Type B pancreatic cell (in vitro differentiated cells): ENCODE results near the gene SNX25. TPM values are rescaled to one million over a fixed set of nuclear protein-coding genes. Genes with fewer than 3 reads are reported as not detected.
"Not testable (repeated sequence)": the region's sequence is repeated elsewhere in the genome, so short reads cannot be mapped to it uniquely, and the experiment has no call there.

ENCODE experiments used
- DNase-seq: peaks from one replicate; pipeline ENCODE4 v3.0.0; 2021; ENCODE audit warnings: mixed read lengths; ENCODE audit not compliant: unreplicated experiment; ENCODE audit errors: extremely low spot score
- H3K27ac Mint-ChIP-seq: 2 replicates; pipeline ENCODE4 v1.8.0; 2021; ENCODE audit warnings: mild to moderate bottlenecking, mixed read lengths
- H3K27me3 Mint-ChIP-seq: 2 replicates; pipeline ENCODE4 v1.8.0; 2021; ENCODE audit warnings: mixed read lengths
- H3K36me3 Mint-ChIP-seq: 2 replicates; pipeline ENCODE4 v1.8.0; 2021; ENCODE audit warnings: mixed read lengths
- H3K4me1 Mint-ChIP-seq: one replicate; pipeline ENCODE4 v1.8.0; 2021; ENCODE audit warnings: mixed read lengths; ENCODE audit not compliant: unreplicated experiment
- H3K4me3 Mint-ChIP-seq: 2 replicates; pipeline ENCODE4 v1.8.0; 2021; ENCODE audit warnings: mild to moderate bottlenecking, mixed read lengths
- H3K9me3 Mint-ChIP-seq: 2 replicates; pipeline ENCODE4 v1.8.0; 2021; ENCODE audit warnings: mixed read lengths
- CTCF ChIP-seq: fragments of 200-600 bp; sonication (generic); conservative IDR thresholded peaks from 2 replicates; pipeline ENCODE4 v1.5.0; 2021; ENCODE audit warnings: antibody characterized with exemption, mild to moderate bottlenecking
- total RNA-seq: library from RNA; stranded (reverse); gene quantifications from 2 replicates; pipeline ENCODE4 v1.2.1, GENCODE V29; 2021; ENCODE audit warnings: low replicate concordance

The SNX25 gene
- total RNA-seq, 1 donor from 2014 or later, result 11.2 TPM

- H3K4me3 Mint-ChIP-seq, result no peak overlapping the region
- H3K27ac Mint-ChIP-seq, result no peak overlapping the region
- no peaks in the 10 kb centered on the region for H3K4me1 Mint-ChIP-seq
- H3K36me3 Mint-ChIP-seq, result peaks cover under 1% of the 10 kb centered on the region
- no peaks in the 10 kb centered on the region for H3K27me3 Mint-ChIP-seq
- TF ChIP-seq CTCF, result no peak
- DNase-seq, result no peak
- H3K9me3 Mint-ChIP-seq, result no peaks in the 10 kb centered on the region
These were observed 149.1 kb downstream of the SNX25 start for GRCh38 chr4:185358514-185358913.

GRCh38 chr4:185358959-185359358 lies 149.6 kb downstream of the SNX25 start:
- no peak for TF ChIP-seq CTCF

GRCh38 chr4:185359767-185360446 lies 150.5 kb downstream of the SNX25 start:
- no peaks in the 10 kb centered on the region for H3K27me3 Mint-ChIP-seq
- no peak overlapping the region for H3K27ac Mint-ChIP-seq
- no peaks in the 10 kb centered on the region for H3K4me1 Mint-ChIP-seq
- H3K9me3 Mint-ChIP-seq, result no peaks in the 10 kb centered on the region
- no peak for TF ChIP-seq CTCF
- H3K36me3 Mint-ChIP-seq, result no peaks in the 10 kb centered on the region
- H3K4me3 Mint-ChIP-seq, result no peak overlapping the region
- DNase-seq, result no peak

More at GRCh38 chr4:185358959-185359358, 149.6 kb downstream of the SNX25 start:
- H3K9me3 Mint-ChIP-seq, result no peaks in the 10 kb centered on the region
- H3K36me3 Mint-ChIP-seq, result no peaks in the 10 kb centered on the region
- no peak overlapping the region for H3K4me3 Mint-ChIP-seq
- no peak for DNase-seq
- H3K27me3 Mint-ChIP-seq, result no peaks in the 10 kb centered on the region
- H3K27ac Mint-ChIP-seq, result no peak overlapping the region
- no peaks in the 10 kb centered on the region for H3K4me1 Mint-ChIP-seq

- DNase-seq, result no peak
- Mint-ChIP-seq H3K4me3 (no peak overlapping the region), H3K9me3 (no peaks in the 10 kb centered on the region), H3K4me1 (no peaks in the 10 kb centered on the region), H3K27me3 (no peaks in the 10 kb centered on the region), H3K36me3 (no peaks in the 10 kb centered on the region), H3K27ac (no peak overlapping the region)
- TF ChIP-seq CTCF, result no peak
These were observed 152.5 kb downstream of the SNX25 start for GRCh38 chr4:185361872-185362271.

- not testable (repeated sequence) for H3K4me3 Mint-ChIP-seq, DNase-seq, H3K36me3 Mint-ChIP-seq, H3K4me1 Mint-ChIP-seq, H3K27me3 Mint-ChIP-seq, H3K9me3 Mint-ChIP-seq, H3K27ac Mint-ChIP-seq
These were observed 153.2 kb downstream of the SNX25 start for GRCh38 chr4:185362570-185362969.

- H3K36me3 Mint-ChIP-seq, result no peaks in the 10 kb centered on the region
- no peak overlapping the region for H3K4me3 Mint-ChIP-seq
- H3K9me3 Mint-ChIP-seq, result no peaks in the 10 kb centered on the region
- H3K27ac Mint-ChIP-seq, result no peak overlapping the region
- no peak for DNase-seq
- no peak for TF ChIP-seq CTCF
- no peaks in the 10 kb centered on the region for H3K4me1 Mint-ChIP-seq
- H3K27me3 Mint-ChIP-seq, result no peaks in the 10 kb centered on the region
These were observed 153.9 kb downstream of the SNX25 start for GRCh38 chr4:185363251-185363650.
